ENCODE data around the gene RND1. TPM values are rescaled to one million over a fixed set of nuclear protein-coding genes. Genes with fewer than 3 reads are reported as not detected.

RND1 gene
- total and polyA plus RNA-seq, 2 of the 13 experiments (the other 11 are each of a cell fraction or from before 2014, with no cell fraction given): 1.8 to 1.9 TPM

- 0 out of 2 replicates have a peak, but pooled peaks have one; percentile 18 for TF ChIP-seq ZHX2 (IDR thresholded peaks at IDR 0.05; ENCODE audit: low read depth)
- no peak for TF ChIP-seq ZHX2 (CRISPR knock-in tag; IDR thresholded peaks at IDR 0.05; ENCODE audit: borderline replicate concordance)
- no peak for TF ChIP-seq ZNF790 (CRISPR knock-in tag; IDR thresholded peaks at IDR 0.05; ENCODE audit: borderline replicate concordance)
- TF ChIP-seq USF2 (IDR thresholded peaks at IDR 0.05; ENCODE audit: low read depth, low read length): no peak
- no peak for TF ChIP-seq USF2 (CRISPR knock-in tag; IDR thresholded peaks at IDR 0.05; ENCODE audit: borderline replicate concordance)
- no peak for TF ChIP-seq MBNL3 (CRISPR knock-in tag; conservative IDR thresholded peaks at IDR 0.05)
- no peak for TF ChIP-seq CEBPZ (IDR thresholded peaks at IDR 0.05; ENCODE audit: low read length)
- no peak for TF ChIP-seq THAP7 (CRISPR knock-in tag; IDR thresholded peaks at IDR 0.05)
- no peak for TF ChIP-seq ZNF850 (CRISPR knock-in tag; conservative IDR thresholded peaks at IDR 0.05)
- no peak for TF ChIP-seq SRSF4 (IDR thresholded peaks at IDR 0.05; ENCODE audit: low read depth, low read length, poor library complexity, severe bottlenecking)
- TF ChIP-seq SIX4 (CRISPR knock-in tag; IDR thresholded peaks at IDR 0.05): no peak
- TF ChIP-seq IRF2 (CRISPR knock-in tag; IDR thresholded peaks at IDR 0.05): no peak
- TF ChIP-seq MEIS1 (CRISPR knock-in tag; IDR thresholded peaks at IDR 0.05; ENCODE audit: borderline replicate concordance): no peak
- TF ChIP-seq FOSL1 (CRISPR knock-in tag; IDR thresholded peaks at IDR 0.05; ENCODE audit: borderline replicate concordance): no peak
- no peak for TF ChIP-seq EHMT2 (IDR thresholded peaks at IDR 0.05; ENCODE audit: borderline replicate concordance, low read depth, low read length)
- TF ChIP-seq ELF1 (CRISPR knock-in tag; IDR thresholded peaks at IDR 0.05): no peak
These were observed 17.9 kb upstream of the RND1 start (continued) for GRCh38 chr12:48883305-48884161.

Measured in HepG2 (cell line).